HG03565 (cell line): ENCODE results near the gene CTNNBIP1.

ENCODE experiments used
- ATAC-seq: cut with Tn5 transposase; IDR thresholded peaks from one replicate; pipeline ENCODE4 v1.9.1; 2021; ENCODE audit warnings: mild to moderate bottlenecking, moderate library complexity; ENCODE audit not compliant: unreplicated experiment

CTNNBIP1 gene

DNA sequence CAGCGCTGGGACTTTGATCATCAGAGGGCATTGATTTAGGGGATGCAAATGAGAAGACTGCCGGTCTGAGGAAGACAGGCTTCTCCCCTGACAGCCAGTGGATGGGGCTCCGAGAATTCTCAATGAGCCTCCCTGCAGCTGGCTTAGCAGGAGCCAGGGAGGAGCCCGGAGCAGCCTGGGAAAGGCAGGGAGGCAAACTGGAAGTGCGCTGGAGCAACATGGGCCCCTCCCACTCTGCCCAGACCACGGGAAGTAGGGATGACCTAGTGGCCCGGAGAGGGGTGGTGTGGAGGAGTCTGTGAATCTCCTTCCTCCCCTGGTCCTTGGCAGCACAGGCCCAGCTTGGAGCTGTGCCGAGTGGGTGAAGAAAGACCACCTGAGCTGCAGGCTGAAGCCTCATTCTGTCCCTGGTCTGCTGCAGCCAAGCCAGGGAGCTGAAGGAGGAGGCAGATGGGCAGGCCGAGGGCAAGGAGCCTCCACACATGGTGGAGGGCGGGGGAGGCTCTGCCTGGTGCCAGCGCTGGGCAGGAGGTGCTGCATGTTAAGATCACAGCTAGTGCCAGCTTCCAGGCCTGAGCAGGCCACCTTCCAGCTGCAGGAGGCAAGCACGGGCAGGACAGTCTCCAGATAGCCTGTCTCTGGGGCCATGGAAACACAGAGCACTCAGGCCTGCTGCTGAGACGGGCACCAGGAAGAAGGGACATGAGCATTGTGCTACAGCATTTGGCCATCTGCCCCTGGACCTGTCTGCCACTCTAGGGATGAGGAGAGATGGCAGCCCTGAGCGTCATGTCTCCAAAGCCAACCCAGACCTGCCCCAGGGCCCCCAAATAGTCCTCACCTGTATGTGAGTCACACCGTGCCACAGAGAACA, 74.1 kb downstream of the CTNNBIP1 start:
- no peak for ATAC-seq

- no peak for ATAC-seq
Measured at GRCh38 chr1:9835404-9835757, 74.7 kb downstream of the CTNNBIP1 start.

DNA sequence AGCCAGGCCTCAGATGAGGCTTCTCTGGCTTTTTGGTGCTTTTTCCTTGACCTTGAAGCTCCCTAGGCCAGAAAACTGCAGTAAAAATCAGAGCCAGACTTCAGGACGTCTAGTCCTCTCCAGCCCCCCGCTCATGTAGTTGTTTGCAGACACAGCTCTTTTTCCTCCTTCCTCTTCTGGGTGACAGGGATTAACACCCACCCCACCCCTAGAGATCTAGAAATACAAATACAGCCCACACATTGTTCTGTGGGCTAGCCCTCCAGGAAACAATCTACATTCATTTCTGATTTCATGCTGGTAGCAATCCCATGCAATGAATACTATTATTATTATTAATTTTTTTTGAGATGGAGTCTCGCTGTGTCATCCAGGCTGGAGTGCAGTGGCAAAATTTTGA, 76.4 kb downstream of the CTNNBIP1 start:
- no peak for ATAC-seq

GRCh38 chr1:9827558-9828185, 82.4 kb downstream of the CTNNBIP1 start:
- ATAC-seq = no peak

DNA sequence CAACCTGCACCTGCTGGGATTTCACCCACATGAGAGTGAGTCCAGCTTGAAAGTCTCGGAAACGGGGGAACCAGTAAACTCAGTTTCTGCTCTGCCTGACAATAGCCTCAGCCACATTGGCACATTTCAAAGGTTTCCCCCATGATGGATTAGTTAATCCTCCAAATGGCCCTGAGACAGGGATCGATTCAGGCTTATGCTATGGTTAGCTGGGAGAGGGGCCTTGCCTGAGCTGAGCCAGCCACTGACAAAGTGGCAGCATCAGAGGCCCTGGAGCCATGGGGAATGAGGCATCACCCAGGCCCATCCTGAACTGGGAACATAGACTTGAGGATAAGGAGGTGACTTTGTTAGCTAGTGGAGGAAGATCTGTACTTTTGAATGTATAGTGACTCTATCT, 83.5 kb downstream of the CTNNBIP1 start:
- no peak for ATAC-seq

- ATAC-seq = no peak
Measured at GRCh38 chr1:9826087-9826486, 84.0 kb downstream of the CTNNBIP1 start.

DNA sequence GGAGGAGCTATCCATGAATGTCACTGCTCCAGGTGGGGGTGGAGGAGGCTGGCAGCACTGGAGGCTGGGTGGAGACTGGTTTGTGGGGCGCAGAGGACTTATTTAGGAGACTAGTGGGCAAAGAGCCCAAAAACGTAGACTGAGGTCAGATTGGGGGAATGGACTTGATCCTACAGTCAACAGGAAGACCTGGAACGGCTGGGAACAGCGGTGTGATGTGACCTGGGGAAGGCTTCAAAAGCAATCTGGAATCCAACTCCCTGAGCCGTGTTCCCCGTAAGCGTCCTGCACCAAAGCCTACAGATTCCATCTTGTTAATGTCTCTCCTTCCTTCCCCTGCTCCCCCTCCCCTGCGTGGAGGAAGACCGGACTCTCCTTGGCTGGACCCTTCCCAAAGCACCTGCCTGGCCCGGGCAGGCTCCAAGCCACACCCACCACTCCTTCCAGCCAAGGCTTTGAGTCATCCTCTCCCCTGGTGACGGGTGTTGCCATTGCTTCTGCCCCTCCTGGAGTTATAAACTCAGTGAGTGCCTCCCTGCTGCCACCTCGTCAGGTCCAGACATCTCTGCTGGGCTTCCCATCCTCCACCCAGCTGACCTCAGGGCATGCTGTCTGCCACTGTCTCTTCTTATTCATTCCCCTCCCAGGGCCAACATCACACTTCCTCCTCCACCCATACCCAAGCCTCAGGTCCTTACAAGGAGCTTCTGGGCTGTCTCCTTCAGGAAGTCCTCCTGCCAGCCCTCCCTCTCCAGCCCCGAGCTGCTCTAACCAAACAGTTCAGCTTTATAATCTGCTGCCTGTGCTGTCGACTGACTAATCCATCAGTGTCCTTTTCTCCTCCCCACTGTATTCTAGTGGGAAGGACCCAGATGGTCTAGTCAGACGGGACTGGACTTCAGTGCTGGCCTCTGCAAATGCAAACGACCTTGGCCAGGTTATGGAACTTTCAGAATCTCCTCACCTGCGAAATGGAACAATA, 84.7 kb downstream of the CTNNBIP1 start:
- no peak for ATAC-seq

GRCh38 chr1:9824702-9825089, 85.4 kb downstream of the CTNNBIP1 start:
- ATAC-seq = no peak

DNA sequence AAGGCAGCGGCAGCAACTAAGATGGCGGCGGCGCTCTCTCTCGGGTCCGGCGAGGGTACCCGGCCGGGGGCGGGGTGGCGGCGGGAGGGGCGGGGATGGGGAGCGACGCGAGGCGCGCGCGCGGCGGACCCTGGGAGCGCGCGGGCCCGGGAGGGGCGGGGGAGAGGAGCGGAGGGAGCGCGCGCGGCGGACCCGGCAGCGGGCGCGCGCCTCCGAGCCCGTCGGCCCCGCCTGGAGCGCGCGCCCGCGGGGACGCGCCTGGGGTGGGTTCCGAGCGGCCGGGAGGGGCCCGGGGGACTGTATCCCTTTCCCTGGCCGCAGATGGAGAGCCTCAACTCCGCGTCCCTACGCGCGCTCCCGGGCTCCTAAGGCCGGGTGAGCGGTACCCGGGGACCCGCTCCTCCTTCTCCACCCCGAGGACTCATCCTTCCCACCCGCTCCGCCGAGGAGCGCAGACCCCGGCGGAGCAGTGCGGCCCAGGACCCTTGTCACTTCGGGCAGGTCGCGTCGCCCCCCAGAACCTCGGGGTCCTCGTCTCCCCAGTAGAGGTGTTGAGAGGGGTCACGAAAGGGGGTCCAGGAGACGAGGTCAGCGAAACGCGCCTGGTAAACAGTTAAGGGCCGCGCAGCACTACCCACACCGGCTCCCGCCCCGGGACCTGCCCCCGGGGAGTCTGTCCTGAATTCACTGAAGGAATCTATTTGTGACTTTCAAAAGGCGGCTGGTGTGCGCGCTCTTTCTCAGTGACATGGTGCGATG, 85.9 kb downstream of the CTNNBIP1 start, which contains the start of gene CLSTN1:
Gene CLSTN1 (minus strand): TSS at position 23 of the 759 bp plus-strand sequence. CDS start 232 bp downstream, outside the sequence.
- peak; percentile 47 for ATAC-seq

DNA sequence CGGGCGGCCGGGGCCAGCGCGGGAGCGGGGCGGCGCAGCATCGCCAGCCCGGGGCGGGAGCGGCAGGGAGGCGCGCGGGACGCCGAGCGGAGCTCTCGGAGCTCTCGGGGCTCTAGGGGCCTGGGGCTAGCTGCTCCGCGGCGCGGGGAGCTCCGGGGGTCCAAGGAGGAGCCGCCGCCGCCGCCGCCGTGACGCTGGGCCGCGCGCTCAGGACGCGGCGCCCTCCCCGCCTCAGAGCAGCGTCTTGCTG, 86.5 kb downstream of the CTNNBIP1 start:
- no peak for ATAC-seq

DNA sequence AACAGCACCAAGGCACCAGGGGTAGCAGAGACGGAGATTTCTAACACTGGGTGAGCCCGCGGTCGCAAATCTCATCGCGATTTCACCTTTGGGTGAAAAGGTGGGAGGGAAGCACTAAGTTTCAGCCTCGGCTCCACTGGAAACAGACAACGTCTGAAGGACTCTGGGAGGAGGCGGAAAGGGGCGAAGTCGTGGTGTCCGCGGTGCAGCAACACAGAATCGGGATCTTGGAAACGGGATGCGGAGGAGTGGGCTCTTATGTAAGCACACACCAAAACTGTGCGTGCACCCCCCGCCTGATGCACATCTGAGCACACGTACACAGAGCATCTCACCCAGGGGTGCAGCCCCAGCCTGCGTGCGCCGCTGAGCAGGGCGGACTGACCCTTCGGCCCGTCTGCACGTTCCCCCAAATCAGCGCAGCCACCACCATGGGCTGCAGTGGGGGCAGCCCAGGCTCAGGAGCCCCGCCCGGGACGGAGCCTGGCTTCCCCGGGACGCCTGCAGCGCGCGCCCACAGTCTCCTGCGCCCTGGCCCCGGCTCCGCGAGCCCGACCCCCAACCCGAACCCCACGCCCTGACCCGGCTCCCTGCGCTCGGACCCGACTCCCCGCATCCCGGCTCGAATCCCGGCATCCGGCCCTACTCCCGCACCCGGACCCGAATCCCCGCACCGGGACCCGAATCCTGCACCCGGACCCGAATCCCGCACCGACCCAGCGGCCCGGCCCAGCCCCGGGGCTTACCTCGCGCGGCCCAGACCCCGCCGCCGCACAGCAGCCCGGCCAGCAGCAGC, 87.0 kb downstream of the CTNNBIP1 start:
- no peak for ATAC-seq

GRCh38 chr1:9822490-9822889, 87.6 kb downstream of the CTNNBIP1 start:
- no peak for ATAC-seq

DNA sequence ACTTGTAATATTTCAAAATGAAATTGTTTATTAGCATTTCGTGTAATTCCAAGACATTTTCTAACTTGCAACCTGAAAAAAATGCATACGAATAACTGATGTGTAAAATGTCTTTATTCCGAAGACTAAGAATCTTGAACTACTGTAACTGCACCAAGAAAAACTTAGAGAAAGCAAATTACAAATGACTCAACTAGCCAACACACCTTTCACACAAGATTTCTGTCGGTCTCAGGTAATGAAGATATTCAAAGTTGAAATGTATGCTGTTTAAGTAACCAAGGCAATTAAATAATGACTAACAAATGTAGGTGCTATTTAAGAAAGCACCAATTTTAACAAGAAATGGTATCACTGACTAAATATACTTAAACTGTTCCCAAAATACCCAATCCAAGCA, 88.4 kb downstream of the CTNNBIP1 start:
- ATAC-seq = no peak

DNA sequence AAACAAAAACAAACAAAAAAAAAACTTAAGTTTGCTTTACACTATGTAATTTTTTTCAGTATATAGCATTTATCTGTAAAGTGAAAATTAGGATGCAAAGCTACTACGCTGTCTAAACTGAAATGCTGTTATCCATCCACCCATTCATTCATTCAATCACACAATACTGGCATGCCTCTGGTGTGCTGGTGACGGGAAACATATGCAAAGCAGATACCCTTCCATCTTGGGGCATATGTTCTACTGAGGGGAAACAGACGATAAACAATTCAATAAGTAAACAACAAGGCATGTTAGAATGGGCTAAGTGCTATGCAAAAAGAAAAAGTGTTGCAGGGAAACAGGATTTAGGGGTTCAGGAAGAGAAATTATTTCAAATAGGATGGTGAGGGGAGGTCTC, 89.5 kb downstream of the CTNNBIP1 start:
- ATAC-seq = no peak

DNA sequence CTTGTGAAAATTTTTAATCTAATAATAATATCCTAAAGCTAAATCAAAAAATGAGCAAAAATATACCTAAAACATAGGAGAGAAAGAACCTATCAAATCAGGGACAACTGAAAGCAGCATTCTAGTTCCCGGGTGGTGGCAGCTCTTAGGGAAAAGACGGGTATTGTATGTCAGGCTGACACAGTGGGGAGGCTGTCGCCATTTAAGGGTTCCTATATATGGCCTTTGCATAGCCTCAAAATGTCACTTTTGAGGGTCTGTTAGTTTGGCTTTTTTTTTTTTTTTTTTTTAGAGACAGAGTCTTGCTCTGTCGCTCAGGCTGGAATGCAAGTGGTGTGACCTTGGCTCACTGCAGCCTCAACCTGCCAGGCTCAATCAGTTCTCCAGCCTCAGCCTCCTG, 92.3 kb downstream of the CTNNBIP1 start:
- no peak for ATAC-seq

DNA sequence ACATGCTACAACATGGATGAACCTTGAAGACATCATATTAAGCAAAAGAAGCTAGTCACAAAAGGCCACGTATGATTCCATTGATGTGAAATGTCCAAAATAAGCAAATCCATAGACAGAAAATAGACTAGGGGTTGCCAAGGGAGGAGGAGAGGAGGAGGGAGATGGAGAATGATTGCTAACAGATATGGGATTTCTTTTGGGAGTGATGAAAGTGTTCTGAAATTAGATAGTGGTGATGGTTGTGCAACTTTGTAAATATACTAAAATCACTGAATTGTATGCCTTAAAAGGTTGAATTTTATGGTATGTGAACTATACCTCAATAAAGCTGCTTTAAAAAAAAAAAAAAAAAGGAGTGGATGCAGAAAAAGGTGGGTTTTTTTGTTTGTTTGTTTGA, 93.9 kb downstream of the CTNNBIP1 start:
- ATAC-seq = no peak

GRCh38 chr1:9815150-9815549, 94.9 kb downstream of the CTNNBIP1 start:
- no peak for ATAC-seq

DNA sequence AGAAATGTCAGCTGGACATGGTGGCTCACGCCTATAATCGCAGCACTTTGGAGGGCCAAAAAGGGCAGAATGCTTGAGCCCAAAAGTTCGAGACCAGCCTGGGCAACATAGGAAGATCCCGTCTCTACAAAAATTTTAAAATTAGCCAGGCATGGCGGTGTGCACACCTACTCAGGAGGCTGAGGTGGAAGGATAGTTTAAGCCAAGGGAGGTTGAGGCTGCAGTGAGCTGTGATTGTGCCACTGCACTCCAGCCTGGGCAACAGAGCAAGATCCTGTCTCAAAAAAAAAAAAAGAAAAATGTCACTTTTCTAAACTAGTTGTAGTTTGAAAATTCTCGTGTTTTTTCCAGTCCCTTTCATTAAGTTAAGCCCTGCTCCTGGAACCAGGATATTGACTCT, 95.5 kb downstream of the CTNNBIP1 start:
- ATAC-seq = no peak

DNA sequence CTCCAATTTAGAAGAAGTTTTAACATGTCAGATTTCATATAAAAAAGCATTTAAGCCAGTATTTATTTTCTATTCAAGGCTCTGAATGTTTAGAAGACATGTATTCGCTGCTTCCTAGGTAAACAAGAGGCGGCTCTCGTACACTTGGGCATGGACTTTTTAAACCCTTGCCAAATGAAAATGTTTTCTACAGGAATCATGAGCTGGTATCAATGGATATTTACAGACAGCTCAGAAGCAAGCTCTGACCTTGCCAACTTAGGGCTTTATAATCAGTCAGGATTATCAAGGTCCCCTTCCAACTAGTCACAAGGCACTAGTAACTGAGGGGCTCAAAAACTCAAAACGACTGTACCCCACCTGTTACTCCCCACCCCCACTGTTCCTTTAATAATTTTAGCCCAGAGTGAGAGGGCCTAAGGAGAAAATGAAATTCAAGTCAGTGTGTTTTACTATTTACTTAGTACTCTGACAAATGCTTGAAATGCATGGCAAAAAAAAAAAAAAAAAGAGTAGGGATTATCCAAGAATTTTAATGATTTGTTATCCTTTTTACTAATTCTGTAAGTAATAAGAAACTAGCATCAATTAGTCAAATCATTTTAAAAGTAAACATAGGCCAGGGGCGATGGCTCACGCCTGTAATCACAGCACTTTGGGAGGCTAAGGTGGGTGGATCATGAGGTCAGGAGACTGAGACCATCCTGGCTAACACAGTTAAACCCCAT, 98.7 kb downstream of the CTNNBIP1 start:
- ATAC-seq = no peak
